Caco-2 (cell line): ENCODE data around the gene TTC9C. TPM values are rescaled to one million over a fixed set of nuclear protein-coding genes. Genes with fewer than 3 reads are reported as not detected.

Source experiments
- BruUV-seq: library from RNA; stranded (reverse); fragments of 400-500 nt; replicated peaks from 2 replicates; lab custom pipeline; 2021; lab: Mats Ljungman, UMichigan
- CTCF ChIA-PET: fragments of 300-600 bp; sonication (Branson Sonifier 250); formaldehyde crosslinking; loops from one replicate; lab custom pipeline; 2022; ENCODE audit warnings: antibody characterized with exemption; lab: Charles Lee
- POLR2A ChIA-PET: fragments of 300-600 bp; sonication (Branson Sonifier 250); formaldehyde crosslinking; loops from one replicate; lab custom pipeline; 2022; ENCODE audit warnings: antibody characterized with exemption; lab: Charles Lee
- DNase-seq, 2 experiments: peaks; one replicate each; pipeline versions ENCODE4 v3.0.0 to v3.0.0-alpha.2; 2020 to 2022
- H3K27me3 ChIP-seq: replicated peaks from 2 replicates; pipeline ENCODE4 v1.6.0; 2011; ENCODE audit warnings: low read length; ENCODE audit not compliant: control insufficient read depth, insufficient read depth
- H3K36me3 ChIP-seq: 2 replicates; pipeline ENCODE4 v1.5.1; 2011; ENCODE audit warnings: low read length; ENCODE audit not compliant: control insufficient read depth, insufficient read depth
- H3K4me1 ChIP-seq: fragments of 250-450 bp; sonication (Bioruptor Pico); 2 replicates; pipeline ENCODE4 v1.5.1; 2020; ENCODE audit warnings: mild to moderate bottlenecking
- H3K4me3 ChIP-seq: 2 replicates; pipeline ENCODE4 v1.5.1; 2011; ENCODE audit warnings: low read depth, mild to moderate bottlenecking, control low read depth, low read length
- H3K9me3 ChIP-seq: fragments of 250-450 bp; sonication (Bioruptor Pico); 2 replicates; pipeline ENCODE4 v1.5.1; 2020; ENCODE audit warnings: mild to moderate bottlenecking, moderate library complexity
- H3K27ac Mint-ChIP-seq: one replicate; pipeline ENCODE4 v1.8.0; 2022; ENCODE audit warnings: mixed read lengths; ENCODE audit not compliant: unreplicated experiment
- H3K27me3 Mint-ChIP-seq: one replicate; pipeline ENCODE4 v1.8.0; 2022; ENCODE audit warnings: mixed read lengths; ENCODE audit not compliant: insufficient read depth, unreplicated experiment
- H3K36me3 Mint-ChIP-seq: one replicate; pipeline ENCODE4 v1.8.0; 2022; ENCODE audit warnings: mild to moderate bottlenecking, mixed read lengths; ENCODE audit not compliant: insufficient read depth, unreplicated experiment
- H3K4me1 Mint-ChIP-seq: one replicate; pipeline ENCODE4 v1.8.0; 2022; ENCODE audit warnings: low read depth, mixed read lengths; ENCODE audit not compliant: unreplicated experiment
- H3K4me3 Mint-ChIP-seq: one replicate; pipeline ENCODE4 v1.8.0; 2022; ENCODE audit warnings: mild to moderate bottlenecking, moderate library complexity, mixed read lengths; ENCODE audit not compliant: unreplicated experiment
- H3K9me3 Mint-ChIP-seq: one replicate; pipeline ENCODE4 v1.8.0; 2022; ENCODE audit warnings: mixed read lengths; ENCODE audit not compliant: unreplicated experiment
- CTCF ChIP-seq, 2 experiments: fragments of 200-600 bp in 1 of 2; IDR thresholded peaks; 1 replicate in 1 of 2; 2 replicates in 1 of 2; pipeline versions ENCODE4 v1.5.1 to v1.8.0; 2011 to 2022; ENCODE audit warnings: antibody characterized with exemption in 1 of 2, control low read depth in 1 of 2, inconsistent platforms in 1 of 2, low read depth in 1 of 2, low read length in 1 of 2, mild to moderate bottlenecking in 1 of 2, moderate library complexity in 1 of 2; ENCODE audit not compliant: insufficient read depth in 1 of 2, severe bottlenecking in 1 of 2, unreplicated experiment in 1 of 2
- intact Hi-C: fragments of 100-400 bp; cut with micrococcal nuclease; formaldehyde crosslinking; loops from one replicate; pipeline ENCODE4 v1.10.0; 2022; ENCODE audit not compliant: unreplicated experiment
- total RNA-seq: library from RNA; stranded (reverse); gene quantifications from 2 replicates; pipeline ENCODE4 v1.2.3, GENCODE V29; 2022

TTC9C gene
- total RNA-seq, 1 experiment from 2014 or later = 53.6 TPM

GRCh38 chr11:62771144-62772021 lies 43.1 kb downstream of the TTC9C start, which contains the start of gene TAF6L:
TAF6L (plus strand) TSS chr11:62771396; CDS start chr11:62775784, 4,388 bp downstream.
- peak; percentile 97 to 99 for DNase-seq
- peaks cover 3% of the 10 kb centered on the region; the same call in 1 of the 2 replicates for H3K36me3 ChIP-seq
- TF ChIP-seq CTCF (IDR thresholded peaks at IDR 0.05; ENCODE audit: insufficient read depth in 1 of 2, low read depth in 1 of 2, low read length in 1 of 2, severe bottlenecking in 1 of 2, unreplicated experiment in 1 of 2) = no peak
- intact Hi-C loops = loop anchor here (1.0 to 2.0 kb wide), 2 partner anchors 15 to 43 kb away; partner anchors contain the start of gene TTC9C
- Mint-ChIP-seq H3K4me3 (peak within 1 kb of the TSS; percentile 92), H3K36me3 (peaks cover 45% of the 10 kb centered on the region), H3K9me3 (no peaks in the 10 kb centered on the region), H3K4me1 (no peaks in the 10 kb centered on the region), H3K27ac (peak within 1 kb of the TSS; percentile 99), H3K27me3 (no peaks in the 10 kb centered on the region)
- peaks cover 6% of the 10 kb centered on the region for H3K4me1 ChIP-seq
- ChIA-PET POLR2A (interaction anchor here (0.6 to 2.4 kb wide), 12 partner anchors 10 to 110 kb away, joined by 3 to 21 read pairs (median 6); partner anchors contain the start of genes HNRNPUL2, LBHD1, POLR2G and TMEM179B), CTCF (interaction anchor here (0.5 to 4.1 kb wide), 12 partner anchors 10 to 249 kb away, joined by 3 to 25 read pairs (median 4); partner anchors contain the start of genes C11orf98, POLR2G, TMEM179B and TUT1)
- no peaks in the 10 kb centered on the region for H3K27me3 ChIP-seq
- H3K4me3 ChIP-seq = peak within 1 kb of the TSS; percentile 81
- BruUV-seq = TSS peak; percentile 74
- H3K9me3 ChIP-seq = no peaks in the 10 kb centered on the region

- POLR2A ChIA-PET = interaction anchor here (0.7 kb wide), 1 partner anchor 10 kb away, joined by 8 read pairs; no protein-coding TSS in a partner anchor
Observed at GRCh38 chr11:62774407-62774806, 46.1 kb downstream of the TTC9C start.

More at GRCh38 chr11:62774407-62774806, 46.1 kb downstream of the TTC9C start:
- CTCF ChIA-PET = interaction anchor here (0.5 to 1.0 kb wide), 2 partner anchors 13 to 22 kb away, joined by 5 read pairs; partner anchors contain the start of gene POLR2G
- intact Hi-C loops = no loop called here
- Histone ChIP-seq H3K27me3 (no peaks in the 10 kb centered on the region), H3K4me1 (peaks cover 6% of the 10 kb centered on the region), H3K36me3 (peaks cover 1% of the 10 kb centered on the region), H3K4me3 (no peak overlapping the region), H3K9me3 (no peaks in the 10 kb centered on the region)
- Mint-ChIP-seq H3K9me3 (no peaks in the 10 kb centered on the region), H3K27me3 (no peaks in the 10 kb centered on the region), H3K27ac (no peak overlapping the region), H3K36me3 (peaks cover 52% of the 10 kb centered on the region), H3K4me1 (no peaks in the 10 kb centered on the region), H3K4me3 (no peak overlapping the region)
- BruUV-seq = no TSS peak
- TF ChIP-seq CTCF (IDR thresholded peaks at IDR 0.05; ENCODE audit: insufficient read depth in 1 of 2, low read depth in 1 of 2, low read length in 1 of 2, severe bottlenecking in 1 of 2, unreplicated experiment in 1 of 2) = no peak
- DNase-seq = no peak
